HepG2 (cell line): ENCODE measurements around the gene GALNT10.

Source experiments
- ARNTL ChIP-seq: sonication (generic); formaldehyde crosslinking; IDR thresholded peaks from 2 replicates; pipeline ENCODE4 v1.4.0; 2020; ENCODE audit warnings: mild to moderate bottlenecking, missing genetic modification reagents
- CCAR2 ChIP-seq: fragments of 200-400 bp; formaldehyde crosslinking; optimal IDR thresholded peaks from 2 replicates; pipeline ENCODE3; 2018; ENCODE audit warnings: low read depth, mild to moderate bottlenecking, low read length, moderate library complexity
- FOXA3 ChIP-seq: IDR thresholded peaks from 2 replicates; pipeline ENCODE4 v1.6.1; 2016; ENCODE audit warnings: missing genetic modification reagents, missing compliant biosample characterization
- HDAC6 ChIP-seq: fragments of 200-600 bp; sonication (generic); IDR thresholded peaks from 2 replicates; pipeline ENCODE4 v1.7.0; 2017; ENCODE audit warnings: mild to moderate bottlenecking, antibody characterized with exemption, low read length, low read depth
- IRF1 ChIP-seq: sonication (generic); formaldehyde crosslinking; IDR thresholded peaks from 2 replicates; pipeline ENCODE4 v1.4.0; 2020; ENCODE audit warnings: low read depth, mild to moderate bottlenecking, missing genetic modification reagents
- IRX3 ChIP-seq: sonication (generic); formaldehyde crosslinking; IDR thresholded peaks from 2 replicates; pipeline ENCODE4 v1.8.1; 2023; ENCODE audit warnings: mild to moderate bottlenecking, low read depth, missing genetic modification reagents, borderline replicate concordance
- POLR2A ChIP-seq, 2 experiments: IDR thresholded peaks; 2 replicates each; pipeline ENCODE4 v1.6.1; 2011; ENCODE audit warnings: low read depth in 2 of 2, low read length in 2 of 2, mild to moderate bottlenecking in 1 of 2, moderate library complexity in 1 of 2; ENCODE audit not compliant: insufficient read depth in 1 of 2
- RBM39 ChIP-seq: fragments of 200-400 bp; formaldehyde crosslinking; IDR thresholded peaks from one replicate; pipeline ENCODE4 v1.6.1; 2018; ENCODE audit warnings: antibody characterized with exemption, mild to moderate bottlenecking, low read depth, low read length; ENCODE audit not compliant: poor library complexity, severe bottlenecking
- RFX5 ChIP-seq: IDR thresholded peaks from 2 replicates; pipeline ENCODE4 v1.6.1; 2011; ENCODE audit warnings: low read depth, low read length, improper control_type of control experiment
- RXRB ChIP-seq: IDR thresholded peaks from 2 replicates; pipeline ENCODE4 v1.6.1; 2016; ENCODE audit warnings: borderline replicate concordance, missing genetic modification reagents, missing compliant biosample characterization
- USF2 ChIP-seq, 2 experiments: sonication (generic) in 1 of 2; formaldehyde crosslinking in 1 of 2; IDR thresholded peaks; 2 replicates each; pipeline versions ENCODE4 v1.5.1 to v1.6.1; 2011 to 2020; ENCODE audit warnings: borderline replicate concordance in 1 of 2, low read depth in 1 of 2, low read length in 1 of 2, mild to moderate bottlenecking in 1 of 2, missing genetic modification reagents in 1 of 2, moderate library complexity in 1 of 2

DNA sequence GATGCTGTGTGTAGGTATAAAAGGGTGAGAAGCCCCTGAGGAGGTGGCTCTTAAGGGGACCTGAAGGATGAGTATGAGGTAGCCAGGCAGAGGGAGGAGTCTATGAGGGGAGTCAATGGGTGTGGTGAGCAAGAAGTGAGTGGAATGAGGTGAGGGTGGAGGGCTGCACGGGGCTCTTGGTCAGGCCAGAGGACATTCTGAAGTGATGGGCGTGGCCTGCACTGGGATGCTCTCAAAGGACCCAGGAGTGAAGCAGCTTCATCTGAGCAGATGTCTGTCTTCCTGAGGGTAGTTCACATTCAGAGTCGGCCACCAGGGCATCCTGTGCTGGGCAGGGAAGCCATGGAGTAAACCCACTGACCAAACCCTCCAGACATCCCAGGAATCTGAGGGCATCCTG lies 210.1 kb downstream of the GALNT10 start:
- TF ChIP-seq IRX3 (CRISPR knock-in tag) (no peak), HDAC6 (no peak), ARNTL (CRISPR knock-in tag) (no peak), CCAR2 (no peak), IRF1 (CRISPR knock-in tag) (no peak), RXRB (no peak), RBM39 (no peak), USF2 (IDR thresholded peaks at IDR 0.05; ENCODE audit: low read depth, low read length) (no peak), USF2 (CRISPR knock-in tag; IDR thresholded peaks at IDR 0.05; ENCODE audit: borderline replicate concordance) (no peak), FOXA3 (no peak), RFX5 (no peak), POLR2A (IDR thresholded peaks at IDR 0.05; ENCODE audit: insufficient read depth in 1 of 2, low read depth in 2 of 2, low read length in 2 of 2) (no peak)
